Central memory CD8-positive, alpha-beta T cell (primary cell): ENCODE measurements around the gene CSNK1G1.

ENCODE experiments used
- ATAC-seq: fragments of 150-1000 bp; cut with Tn5 transposase; replicated peaks from 2 replicates; pipeline ENCODE4 v1.10.0; 2022; ENCODE audit warnings: mild to moderate bottlenecking, moderate FRiP score, moderate number of reproducible peaks; ENCODE audit not compliant: poor library complexity, severe bottlenecking; ENCODE audit errors: extremely low read depth
- DNase-seq, 2 donors: peaks; one replicate each; pipeline ENCODE4 v3.0.0; 2021; ENCODE audit warnings: low spot score in 2 of 2
- H3K27ac Mint-ChIP-seq: one replicate; pipeline ENCODE4 v1.8.0; 2022; ENCODE audit warnings: low read depth, mild to moderate bottlenecking, moderate library complexity, mixed read lengths
- H3K27me3 Mint-ChIP-seq: one replicate; pipeline ENCODE4 v1.8.0; 2022; ENCODE audit warnings: mixed read lengths
- H3K36me3 Mint-ChIP-seq: one replicate; pipeline ENCODE4 v1.8.0; 2022; ENCODE audit warnings: mild to moderate bottlenecking, moderate library complexity, mixed read lengths; ENCODE audit not compliant: insufficient read depth
- H3K4me1 Mint-ChIP-seq: one replicate; pipeline ENCODE4 v1.8.0; 2022; ENCODE audit warnings: mixed read lengths
- H3K4me3 Mint-ChIP-seq: one replicate; pipeline ENCODE4 v1.8.0; 2022; ENCODE audit warnings: mild to moderate bottlenecking, moderate library complexity, mixed read lengths
- H3K9me3 Mint-ChIP-seq: one replicate; pipeline ENCODE4 v1.8.0; 2022; ENCODE audit warnings: mixed read lengths

The CSNK1G1 gene

DNA sequence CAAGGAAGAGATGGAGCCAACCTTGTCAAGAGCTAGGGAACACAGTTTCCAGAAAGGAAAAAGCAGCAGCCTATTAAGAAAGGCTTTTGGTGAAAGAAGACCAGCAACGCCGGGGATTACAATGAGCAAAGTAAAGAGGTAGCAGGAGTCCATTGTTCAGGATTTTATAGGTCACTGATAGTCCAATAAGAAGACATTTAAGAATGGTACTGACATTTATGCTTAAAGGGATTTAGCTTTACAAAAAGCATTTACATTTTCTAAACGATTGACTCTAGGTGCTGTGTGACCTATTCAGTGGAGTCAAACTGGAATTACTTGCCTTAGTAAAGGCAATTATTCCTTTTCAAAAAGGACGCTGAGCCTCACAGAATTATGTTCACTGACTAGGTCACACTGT is 40.8 kb downstream of the CSNK1G1 start:
- Mint-ChIP-seq H3K27ac (no peak overlapping the region), H3K4me3 (no peak overlapping the region), H3K4me1 (peaks cover 17% of the 10 kb centered on the region), H3K36me3 (peaks cover 5% of the 10 kb centered on the region), H3K9me3 (no peaks in the 10 kb centered on the region), H3K27me3 (no peaks in the 10 kb centered on the region)
- ATAC-seq (no peak), DNase-seq (no peak)

DNA sequence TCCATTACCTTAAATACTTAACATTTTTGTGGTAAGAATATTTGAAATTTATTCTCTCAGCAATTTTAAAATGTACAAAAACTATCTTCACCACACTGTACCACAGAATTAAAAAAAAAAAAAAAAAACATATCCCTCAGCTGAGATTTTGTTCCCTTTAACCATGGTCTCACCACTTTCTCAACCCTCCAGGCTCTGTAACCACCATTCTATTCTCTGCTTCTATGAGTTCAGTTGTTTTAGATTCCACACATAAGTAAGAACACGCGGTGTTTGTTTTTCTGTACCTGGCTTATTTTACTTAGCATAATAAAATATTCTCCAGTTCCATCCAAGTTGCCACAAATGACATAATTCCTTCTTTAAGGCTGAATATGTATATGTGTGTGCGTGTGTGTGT is 41.5 kb downstream of the CSNK1G1 start:
- DNase-seq (no peak), ATAC-seq (no peak)
- peaks cover 17% of the 10 kb centered on the region for H3K4me1 Mint-ChIP-seq
- no peak overlapping the region for H3K4me3 Mint-ChIP-seq
- no peaks in the 10 kb centered on the region for H3K9me3 Mint-ChIP-seq
- no peak overlapping the region for H3K27ac Mint-ChIP-seq
- peaks cover 3% of the 10 kb centered on the region for H3K36me3 Mint-ChIP-seq
- no peaks in the 10 kb centered on the region for H3K27me3 Mint-ChIP-seq

DNA sequence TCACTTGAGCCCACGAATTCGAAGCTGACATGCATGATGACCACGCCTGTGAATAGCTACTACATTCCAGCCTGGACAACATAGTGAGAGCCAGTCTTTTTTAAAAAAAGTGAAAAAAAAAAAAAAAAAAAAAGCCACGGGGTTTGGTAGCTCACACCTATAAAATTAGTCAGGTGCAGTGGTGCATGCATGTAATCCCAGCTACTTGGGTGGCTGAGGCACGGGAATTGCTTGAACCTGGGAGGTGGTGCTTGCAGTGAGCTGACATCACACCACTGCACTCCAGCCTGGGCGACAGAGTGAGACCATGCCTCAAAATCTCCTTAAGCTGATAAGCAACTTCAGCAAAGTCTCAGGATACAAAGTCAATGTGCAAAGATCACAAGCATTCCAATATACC is 44.4 kb downstream of the CSNK1G1 start:
- H3K4me3 Mint-ChIP-seq, result no peak overlapping the region
- H3K9me3 Mint-ChIP-seq, result no peaks in the 10 kb centered on the region
- DNase-seq (no peak), ATAC-seq (no peak)
- peaks cover 34% of the 10 kb centered on the region for H3K4me1 Mint-ChIP-seq
- peaks cover 2% of the 10 kb centered on the region for H3K36me3 Mint-ChIP-seq
- H3K27me3 Mint-ChIP-seq, result no peaks in the 10 kb centered on the region
- no peak overlapping the region for H3K27ac Mint-ChIP-seq

DNA sequence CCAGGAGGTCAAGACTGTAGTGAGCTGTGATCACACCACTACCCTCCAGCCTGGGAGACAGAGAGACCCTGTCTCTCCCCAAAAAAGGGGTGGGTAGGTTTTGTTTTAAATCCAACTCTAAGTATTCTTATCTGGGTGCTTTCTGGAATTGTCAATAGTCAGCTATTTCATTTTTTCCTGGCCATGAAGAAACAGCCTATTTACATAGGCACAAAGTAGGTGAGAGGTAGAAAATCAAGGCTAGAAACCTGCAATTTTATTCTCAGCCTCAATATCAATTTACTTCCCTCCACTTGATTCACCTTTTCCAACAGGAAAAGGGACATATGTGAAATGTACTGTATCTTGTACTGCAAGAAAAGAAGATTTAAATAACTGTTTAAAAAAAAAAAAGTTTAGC is 45.9 kb downstream of the CSNK1G1 start:
- no peak overlapping the region for H3K27ac Mint-ChIP-seq
- H3K36me3 Mint-ChIP-seq, result peaks cover 2% of the 10 kb centered on the region
- no peak for DNase-seq
- peaks cover 47% of the 10 kb centered on the region for H3K4me1 Mint-ChIP-seq
- H3K9me3 Mint-ChIP-seq, result no peaks in the 10 kb centered on the region
- ATAC-seq, result no peak
- no peaks in the 10 kb centered on the region for H3K27me3 Mint-ChIP-seq
- H3K4me3 Mint-ChIP-seq, result no peak overlapping the region

DNA sequence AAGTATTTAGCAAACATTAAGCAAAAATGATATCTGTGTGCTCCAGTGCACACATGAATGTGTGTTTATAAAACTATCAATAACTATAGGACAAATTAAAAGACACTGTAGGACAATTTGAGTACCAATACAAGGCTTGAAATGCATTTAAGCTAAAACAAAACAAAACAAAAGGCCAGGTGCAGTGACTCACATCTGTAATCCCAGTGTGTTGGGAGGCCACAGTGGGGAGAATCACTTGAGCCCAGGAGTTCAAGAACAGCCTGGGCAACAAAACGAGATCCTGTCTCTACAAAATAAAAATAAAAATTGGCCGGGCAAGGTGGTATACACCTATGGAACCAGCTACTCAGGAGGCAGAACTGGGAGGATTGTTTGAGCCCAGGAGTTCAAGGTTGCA is 50.7 kb downstream of the CSNK1G1 start:
- DNase-seq, result no peak
- no peaks in the 10 kb centered on the region for H3K27me3 Mint-ChIP-seq
- peaks cover 30% of the 10 kb centered on the region for H3K4me1 Mint-ChIP-seq
- no peak overlapping the region for H3K27ac Mint-ChIP-seq
- no peak for ATAC-seq
- no peaks in the 10 kb centered on the region for H3K9me3 Mint-ChIP-seq
- peaks cover 4% of the 10 kb centered on the region for H3K36me3 Mint-ChIP-seq
- no peak overlapping the region for H3K4me3 Mint-ChIP-seq

DNA sequence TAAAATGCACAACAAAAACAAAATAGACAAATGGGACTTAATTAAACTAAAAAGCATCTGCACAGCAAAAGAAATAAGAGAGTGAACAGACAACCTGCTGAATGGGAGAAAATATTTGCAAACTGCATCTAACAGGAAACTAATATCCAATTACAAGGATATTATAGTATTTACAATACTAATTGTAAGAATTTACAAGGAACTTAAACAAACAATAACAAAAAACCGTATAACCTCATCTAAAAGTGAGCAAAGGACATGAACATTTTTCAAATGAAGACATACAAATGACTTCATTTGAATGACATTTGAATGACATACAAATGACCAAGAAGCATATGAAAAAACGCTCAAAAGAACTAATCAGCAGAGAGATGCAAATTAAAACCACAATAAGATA is 66.4 kb downstream of the CSNK1G1 start:
- no peak for ATAC-seq
- H3K27ac Mint-ChIP-seq, result peak overlapping the region; percentile 3
- no peaks in the 10 kb centered on the region for H3K9me3 Mint-ChIP-seq

DNA sequence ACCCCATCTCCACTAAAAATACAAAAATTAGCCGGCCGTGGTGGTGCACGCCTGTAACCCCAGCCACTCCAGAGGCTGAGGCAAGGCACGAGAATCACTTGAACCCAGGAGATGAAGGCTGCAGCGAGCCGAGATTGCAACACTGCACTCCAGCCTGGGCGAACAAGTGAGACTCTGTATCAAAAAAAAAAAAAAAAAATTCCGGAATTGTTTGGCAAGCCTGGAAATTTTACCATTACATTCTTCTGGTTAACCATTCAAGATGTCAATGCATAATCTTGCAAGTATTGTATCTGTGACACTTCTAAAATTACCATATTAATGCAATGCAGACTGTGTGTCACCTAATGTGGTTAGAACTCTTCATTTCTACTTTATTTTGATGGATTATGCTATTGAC is 67.0 kb downstream of the CSNK1G1 start:
- peaks cover 4% of the 10 kb centered on the region for H3K36me3 Mint-ChIP-seq
- no peak overlapping the region for H3K4me3 Mint-ChIP-seq
- H3K27ac Mint-ChIP-seq, result peak overlapping the region; percentile 3
- H3K27me3 Mint-ChIP-seq, result no peaks in the 10 kb centered on the region
- ATAC-seq (no peak), DNase-seq (no peak)
- no peaks in the 10 kb centered on the region for H3K9me3 Mint-ChIP-seq
- H3K4me1 Mint-ChIP-seq, result peaks cover 23% of the 10 kb centered on the region

More for the DNA sequence above, 66.4 kb downstream of the CSNK1G1 start:
- H3K4me1 Mint-ChIP-seq, result peaks cover 23% of the 10 kb centered on the region
- DNase-seq, result no peak
- no peak overlapping the region for H3K4me3 Mint-ChIP-seq
- H3K27me3 Mint-ChIP-seq, result no peaks in the 10 kb centered on the region
- H3K36me3 Mint-ChIP-seq, result peaks cover 4% of the 10 kb centered on the region

DNA sequence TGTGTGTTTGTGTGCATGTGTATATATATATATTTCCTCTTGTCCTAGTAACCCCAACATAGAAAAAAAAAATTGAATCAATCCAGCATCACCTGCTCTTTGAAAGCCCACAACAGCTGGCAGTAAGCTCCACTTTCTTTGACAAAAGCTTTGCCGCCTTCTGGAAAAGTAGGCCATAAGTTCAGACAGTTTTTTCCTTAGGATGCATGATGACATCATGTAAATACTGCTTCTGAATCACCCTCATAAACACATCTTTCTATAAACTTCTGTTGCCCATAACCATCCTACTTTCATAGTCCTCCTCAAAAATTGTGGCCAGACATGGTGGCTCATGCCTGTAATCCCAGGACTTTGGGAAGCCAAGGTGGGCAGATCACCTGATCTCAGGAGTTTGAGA is 67.4 kb downstream of the CSNK1G1 start:
- no peak overlapping the region for H3K27ac Mint-ChIP-seq
- DNase-seq, result no peak
- H3K36me3 Mint-ChIP-seq, result peaks cover 4% of the 10 kb centered on the region
- no peaks in the 10 kb centered on the region for H3K27me3 Mint-ChIP-seq
- H3K4me3 Mint-ChIP-seq, result no peak overlapping the region
- no peaks in the 10 kb centered on the region for H3K9me3 Mint-ChIP-seq
- H3K4me1 Mint-ChIP-seq, result peaks cover 23% of the 10 kb centered on the region
- ATAC-seq, result no peak

DNA sequence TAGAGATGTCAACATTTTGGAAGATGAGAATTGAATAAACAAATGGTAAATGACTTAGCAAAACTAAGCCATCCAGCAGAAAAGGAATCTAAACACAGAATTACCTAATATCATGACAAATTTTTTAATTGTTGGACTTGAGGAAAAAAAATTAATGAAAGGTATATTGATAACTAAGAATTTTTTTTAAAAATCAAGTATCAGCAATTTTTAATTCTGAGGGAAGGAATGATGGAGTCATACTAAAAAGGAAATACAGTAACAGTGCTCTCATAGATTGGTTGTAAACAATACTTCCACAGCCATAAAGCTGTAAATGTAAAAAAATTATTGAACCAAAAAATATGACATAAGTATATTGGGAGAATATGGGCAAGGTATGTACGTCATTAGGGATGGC is 68.0 kb downstream of the CSNK1G1 start:
- Mint-ChIP-seq H3K9me3 (no peaks in the 10 kb centered on the region), H3K4me1 (peaks cover 17% of the 10 kb centered on the region), H3K4me3 (no peak overlapping the region), H3K36me3 (peaks cover 4% of the 10 kb centered on the region), H3K27me3 (no peaks in the 10 kb centered on the region), H3K27ac (no peak overlapping the region)
- ATAC-seq, result no peak
- no peak for DNase-seq

DNA sequence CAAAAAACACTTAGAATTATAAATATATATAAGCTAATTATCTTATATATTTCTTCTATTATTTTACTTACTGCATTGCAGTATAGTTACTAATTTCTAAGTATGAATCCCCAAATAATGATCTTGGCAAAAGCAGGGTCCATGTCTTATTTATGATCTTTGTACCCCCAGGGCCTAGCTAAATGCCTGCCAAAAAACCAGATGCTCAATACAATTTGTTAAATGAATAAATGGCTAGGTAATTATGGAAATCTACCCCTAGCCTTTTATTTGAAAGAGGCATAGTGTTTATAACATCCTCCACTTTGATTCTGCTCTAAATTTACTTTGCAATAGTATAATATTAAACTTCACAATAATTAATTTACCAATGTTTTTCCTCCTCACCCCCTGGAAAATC is 69.5 kb downstream of the CSNK1G1 start:
- H3K4me3 Mint-ChIP-seq, result no peak overlapping the region
- H3K9me3 Mint-ChIP-seq, result no peaks in the 10 kb centered on the region
- no peaks in the 10 kb centered on the region for H3K27me3 Mint-ChIP-seq
- ATAC-seq (no peak), DNase-seq (no peak)
- H3K4me1 Mint-ChIP-seq, result peaks cover 15% of the 10 kb centered on the region
- H3K27ac Mint-ChIP-seq, result no peak overlapping the region
- H3K36me3 Mint-ChIP-seq, result peaks cover 4% of the 10 kb centered on the region

DNA sequence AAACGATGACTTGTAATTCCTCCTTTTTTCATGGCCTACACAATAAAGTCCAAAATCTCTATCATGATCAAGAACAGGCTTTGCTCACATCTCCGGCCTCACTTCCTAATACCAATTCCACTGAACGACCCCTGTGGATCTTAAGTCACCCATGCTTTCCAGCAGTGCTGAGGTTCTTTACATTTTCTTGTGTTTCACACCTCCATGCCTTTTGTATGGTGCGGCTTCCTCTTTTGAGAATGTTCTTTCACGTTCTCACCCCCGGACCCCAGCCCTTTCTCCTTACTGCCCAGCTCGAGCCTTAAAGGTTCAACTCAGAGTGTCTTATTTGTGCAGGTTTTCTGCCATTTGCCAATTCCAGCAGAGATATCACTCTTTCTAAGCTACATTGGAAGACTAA is 70.1 kb downstream of the CSNK1G1 start:
- no peak overlapping the region for H3K4me3 Mint-ChIP-seq
- no peak overlapping the region for H3K27ac Mint-ChIP-seq

DNA sequence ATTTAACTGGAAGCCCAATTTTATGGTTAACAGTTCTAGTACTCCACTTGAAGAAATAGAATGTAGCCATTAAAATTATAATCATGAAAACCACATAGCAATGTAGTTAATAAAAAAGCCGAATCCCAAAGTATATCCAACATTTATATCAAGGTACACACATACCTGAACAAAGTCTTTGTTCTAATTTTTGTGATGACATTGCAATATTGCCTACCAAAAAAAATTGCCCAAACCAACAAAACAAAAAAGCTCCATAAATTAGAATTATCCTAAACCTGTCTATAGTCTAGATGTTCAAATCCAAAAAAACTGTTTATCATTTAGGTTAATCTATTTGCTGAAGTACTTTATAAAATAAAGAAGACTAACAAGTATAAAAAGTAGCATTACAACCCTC is 70.8 kb downstream of the CSNK1G1 start:
- Mint-ChIP-seq H3K9me3 (no peaks in the 10 kb centered on the region), H3K27me3 (no peaks in the 10 kb centered on the region), H3K36me3 (peaks cover 2% of the 10 kb centered on the region), H3K27ac (no peak overlapping the region), H3K4me3 (no peak overlapping the region), H3K4me1 (peaks cover 15% of the 10 kb centered on the region)
- ATAC-seq (no peak), DNase-seq (no peak)

More for the DNA sequence above, 70.1 kb downstream of the CSNK1G1 start:
- Mint-ChIP-seq H3K36me3 (peaks cover 4% of the 10 kb centered on the region), H3K9me3 (no peaks in the 10 kb centered on the region), H3K27me3 (no peaks in the 10 kb centered on the region), H3K4me1 (peaks cover 15% of the 10 kb centered on the region)
- ATAC-seq (no peak), DNase-seq (no peak)

DNA sequence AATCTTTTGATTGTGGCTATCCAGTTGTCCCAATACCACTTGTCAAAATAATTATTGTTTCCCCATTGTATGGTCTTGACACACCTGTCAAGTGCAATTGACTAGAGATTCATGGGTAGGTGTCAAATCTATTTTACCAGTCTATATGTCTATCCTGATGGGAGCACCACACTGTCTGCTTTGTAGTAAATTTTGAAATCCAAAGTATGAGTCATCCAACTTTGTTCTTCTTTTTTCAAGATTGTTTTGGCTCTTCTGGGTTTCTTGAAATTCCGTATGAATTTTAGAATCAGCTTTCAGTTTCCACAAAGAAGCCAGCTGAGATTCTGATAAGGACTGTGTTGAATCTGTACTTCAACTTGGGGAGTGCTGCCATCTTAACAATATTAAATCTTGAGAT is 71.9 kb downstream of the CSNK1G1 start:
- no peak for DNase-seq
- Mint-ChIP-seq H3K9me3 (no peaks in the 10 kb centered on the region), H3K36me3 (peaks cover 2% of the 10 kb centered on the region)

DNA sequence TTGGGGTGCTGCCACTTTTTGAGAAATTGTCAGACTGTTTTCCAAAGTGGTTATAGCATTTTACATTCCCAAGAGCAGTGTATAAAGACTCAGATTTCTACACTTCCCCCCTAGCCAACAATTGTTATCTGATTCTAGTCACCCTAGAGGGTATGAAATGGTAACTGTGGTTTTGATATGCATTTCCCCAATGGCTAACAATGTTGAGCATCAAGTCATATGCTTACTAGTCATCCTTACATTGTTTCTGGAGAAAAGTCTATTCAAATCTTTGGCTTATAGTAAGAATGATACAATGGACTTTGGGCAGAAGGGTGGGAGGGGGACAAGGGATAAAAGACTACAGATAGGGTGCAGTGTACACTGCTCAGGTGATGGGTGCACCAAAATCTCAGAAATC is 73.3 kb downstream of the CSNK1G1 start:
- no peaks in the 10 kb centered on the region for H3K9me3 Mint-ChIP-seq
- no peak overlapping the region for H3K4me3 Mint-ChIP-seq
- H3K27me3 Mint-ChIP-seq, result no peaks in the 10 kb centered on the region
- ATAC-seq (no peak), DNase-seq (no peak)
- H3K27ac Mint-ChIP-seq, result no peak overlapping the region
- peaks cover 7% of the 10 kb centered on the region for H3K4me1 Mint-ChIP-seq
- H3K36me3 Mint-ChIP-seq, result peaks cover 5% of the 10 kb centered on the region

More for the DNA sequence above, 71.9 kb downstream of the CSNK1G1 start:
- Mint-ChIP-seq H3K27me3 (no peaks in the 10 kb centered on the region), H3K4me3 (no peak overlapping the region), H3K4me1 (peaks cover 7% of the 10 kb centered on the region), H3K27ac (no peak overlapping the region)
- ATAC-seq, result no peak
